GM12892 (cell line): ENCODE results near the gene CCDC172.

Experiments used
- POLR2A ChIP-seq: IDR thresholded peaks from 2 replicates; pipeline ENCODE4 v1.6.1; 2011; ENCODE audit warnings: low read depth, low read length, control low read depth
- POLR2AphosphoS5 ChIP-seq: IDR thresholded peaks from 2 replicates; pipeline ENCODE4 v1.6.1; 2011; ENCODE audit warnings: low read depth, low read length, control low read depth

DNA sequence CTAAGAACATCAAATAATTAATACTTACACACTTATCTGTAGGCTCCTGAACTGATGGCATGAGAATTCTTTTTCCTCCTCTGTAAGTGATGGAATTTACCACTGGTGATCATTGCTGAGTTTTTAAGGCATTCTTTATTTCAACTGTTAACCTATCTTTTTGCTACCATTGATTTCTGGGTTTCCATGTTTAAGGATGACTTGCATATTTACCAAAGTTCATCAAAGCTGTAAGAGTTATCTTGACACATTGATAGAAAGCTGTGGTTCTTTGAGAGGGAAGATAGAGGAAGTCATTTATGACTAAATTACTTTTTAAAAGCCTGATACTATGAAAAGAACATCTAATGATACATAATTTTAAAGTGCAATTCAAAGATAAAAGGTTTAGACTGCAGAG, 31.8 kb upstream of the CCDC172 start:
- no peak for TF ChIP-seq POLR2A
- TF ChIP-seq POLR2AphosphoS5: no peak
